Measurements from ENCODE around the gene ZSWIM7. TPM values are rescaled to one million over a fixed set of nuclear protein-coding genes. Genes with fewer than 3 reads are reported as not detected.

ZSWIM7 gene
- total RNA-seq, 1 donor, result 5.6 TPM

DNA sequence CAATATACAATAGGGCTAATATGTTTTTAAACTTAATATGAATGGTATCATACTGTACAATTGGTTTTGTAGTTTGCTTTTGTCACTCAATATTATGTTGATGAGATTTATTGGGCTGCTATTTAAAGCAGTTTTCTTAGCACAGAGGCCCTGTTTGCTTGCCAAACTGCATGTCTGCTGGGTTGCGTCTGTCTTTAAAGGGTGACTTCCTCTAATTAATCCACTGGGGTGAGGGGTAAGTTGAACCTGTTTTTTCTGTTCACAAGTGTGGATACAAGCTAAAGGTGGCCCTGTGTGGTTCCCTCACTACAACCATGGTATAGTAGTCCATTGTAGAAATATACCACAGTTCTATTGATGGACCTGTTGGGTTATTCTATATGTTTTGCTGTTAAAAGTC is 19.8 kb upstream of the ZSWIM7 start:
- TF ChIP-seq, protein P1, sequence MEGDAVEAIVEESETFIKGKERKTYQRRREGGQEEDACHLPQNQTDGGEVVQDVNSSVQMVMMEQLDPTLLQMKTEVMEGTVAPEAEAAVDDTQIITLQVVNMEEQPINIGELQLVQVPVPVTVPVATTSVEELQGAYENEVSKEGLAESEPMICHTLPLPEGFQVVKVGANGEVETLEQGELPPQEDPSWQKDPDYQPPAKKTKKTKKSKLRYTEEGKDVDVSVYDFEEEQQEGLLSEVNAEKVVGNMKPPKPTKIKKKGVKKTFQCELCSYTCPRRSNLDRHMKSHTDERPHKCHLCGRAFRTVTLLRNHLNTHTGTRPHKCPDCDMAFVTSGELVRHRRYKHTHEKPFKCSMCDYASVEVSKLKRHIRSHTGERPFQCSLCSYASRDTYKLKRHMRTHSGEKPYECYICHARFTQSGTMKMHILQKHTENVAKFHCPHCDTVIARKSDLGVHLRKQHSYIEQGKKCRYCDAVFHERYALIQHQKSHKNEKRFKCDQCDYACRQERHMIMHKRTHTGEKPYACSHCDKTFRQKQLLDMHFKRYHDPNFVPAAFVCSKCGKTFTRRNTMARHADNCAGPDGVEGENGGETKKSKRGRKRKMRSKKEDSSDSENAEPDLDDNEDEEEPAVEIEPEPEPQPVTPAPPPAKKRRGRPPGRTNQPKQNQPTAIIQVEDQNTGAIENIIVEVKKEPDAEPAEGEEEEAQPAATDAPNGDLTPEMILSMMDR (IDR thresholded peaks at IDR 0.05; ENCODE audit: insufficient read depth, low read depth, low read length), result no peak
- H3K4me3 ChIP-seq (ENCODE audit: low read depth, low read length), result no peak overlapping the region
- no peak for DNase-seq (ENCODE audit: low read depth)

DNA sequence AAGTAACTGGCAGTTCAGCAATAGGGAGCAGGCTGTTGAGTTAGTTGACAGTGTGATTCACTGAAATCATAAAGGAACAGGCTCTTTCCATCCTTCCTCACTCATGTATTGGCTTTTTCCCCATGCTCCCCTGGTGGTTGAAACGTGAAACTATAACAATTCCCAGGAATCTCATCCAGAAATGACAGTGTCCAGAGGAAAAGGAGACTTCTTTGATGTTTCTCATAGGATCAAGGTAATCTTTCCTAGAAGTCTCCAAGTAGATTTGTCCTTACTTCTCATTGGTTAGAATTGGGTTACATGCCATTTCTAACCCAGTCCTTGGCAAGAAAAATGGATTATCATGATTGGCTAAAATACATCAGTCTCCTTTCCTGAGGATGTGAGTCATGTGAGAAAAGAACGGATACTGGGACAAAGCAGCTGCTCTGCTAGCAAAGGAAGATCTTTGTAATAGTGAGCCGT is 14.5 kb upstream of the ZSWIM7 start:
- peak; percentile 79 for DNase-seq (ENCODE audit: low read depth)
- H3K4me3 ChIP-seq (ENCODE audit: low read depth, low read length), result no peak overlapping the region
- TF ChIP-seq, protein P1 (IDR thresholded peaks at IDR 0.05; ENCODE audit: insufficient read depth, low read depth, low read length), result peak; percentile 83

DNA sequence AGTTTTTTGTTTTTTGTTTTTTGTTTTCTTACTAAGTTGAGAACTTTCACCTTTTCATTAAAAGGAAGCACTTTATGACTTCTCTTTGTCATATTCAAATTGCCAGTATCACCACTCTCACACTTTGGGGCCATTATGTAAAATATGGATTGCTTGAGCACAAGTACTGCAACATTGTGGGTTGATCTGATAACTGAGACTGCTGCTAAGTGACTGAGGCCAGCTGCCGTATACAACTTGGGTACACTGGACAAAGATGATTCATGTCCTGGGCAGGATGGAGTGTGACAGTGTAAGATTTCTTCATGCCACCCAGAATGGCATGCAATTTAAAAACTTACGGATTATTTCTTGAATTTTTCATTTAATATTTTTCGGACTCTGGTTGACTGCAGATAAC is 7.9 kb upstream of the ZSWIM7 start:
- TF ChIP-seq, protein P1 (IDR thresholded peaks at IDR 0.05; ENCODE audit: insufficient read depth, low read depth, low read length), result no peak
- no peak for DNase-seq (ENCODE audit: low read depth)
- H3K4me3 ChIP-seq (ENCODE audit: low read depth, low read length), result no peak overlapping the region

GRCh38 chr17:16005636-16006035 is 6.1 kb upstream of the ZSWIM7 start:
- TF ChIP-seq, protein P1 (IDR thresholded peaks at IDR 0.05; ENCODE audit: insufficient read depth, low read depth, low read length), result no peak
- DNase-seq (ENCODE audit: low read depth), result no peak
- H3K4me3 ChIP-seq (ENCODE audit: low read depth, low read length), result no peak overlapping the region

- no peak for DNase-seq (ENCODE audit: low read depth)
- no peak overlapping the region for H3K4me3 ChIP-seq (ENCODE audit: low read depth, low read length)
- TF ChIP-seq, protein P1 (IDR thresholded peaks at IDR 0.05; ENCODE audit: insufficient read depth, low read depth, low read length), result no peak
Observed at GRCh38 chr17:16003841-16004240, 4.3 kb upstream of the ZSWIM7 start.

- DNase-seq (ENCODE audit: low read depth), result no peak
- TF ChIP-seq, protein P1 (IDR thresholded peaks at IDR 0.05; ENCODE audit: insufficient read depth, low read depth, low read length), result no peak
- H3K4me3 ChIP-seq (ENCODE audit: low read depth, low read length), result no peak overlapping the region
Observed at GRCh38 chr17:16002708-16003260, 3.3 kb upstream of the ZSWIM7 start.

Data from fibroblast of villous mesenchyme (primary cell).